GM19023 (cell line): ENCODE measurements around the gene GRID2.

ENCODE experiments used
- ATAC-seq: cut with Tn5 transposase; IDR thresholded peaks from one replicate; pipeline ENCODE4 v1.9.1; 2021; ENCODE audit warnings: mild to moderate bottlenecking, moderate library complexity; ENCODE audit not compliant: unreplicated experiment

GRID2 gene

GRCh38 chr4:92677805-92678204 lies 374.0 kb downstream of the GRID2 start:
- no peak for ATAC-seq

- no peak for ATAC-seq
Observed at GRCh38 chr4:92678292-92678691, 374.5 kb downstream of the GRID2 start.

- ATAC-seq, result no peak
Observed at GRCh38 chr4:92679149-92679548, 375.4 kb downstream of the GRID2 start.

GRCh38 chr4:92714640-92715039 lies 410.9 kb downstream of the GRID2 start:
- ATAC-seq, result no peak

GRCh38 chr4:92733231-92733630 lies 429.5 kb downstream of the GRID2 start:
- no peak for ATAC-seq

- ATAC-seq, result no peak
Observed at GRCh38 chr4:92735025-92735665, 431.4 kb downstream of the GRID2 start.

- no peak for ATAC-seq
Observed at GRCh38 chr4:92760433-92760832, 456.7 kb downstream of the GRID2 start.

GRCh38 chr4:92776080-92776479 lies 472.3 kb downstream of the GRID2 start:
- no peak for ATAC-seq

GRCh38 chr4:92789741-92790140 lies 486.0 kb downstream of the GRID2 start:
- no peak for ATAC-seq

- no peak for ATAC-seq
Observed at GRCh38 chr4:92791871-92792440, 488.2 kb downstream of the GRID2 start.

GRCh38 chr4:92809381-92809780 lies 505.6 kb downstream of the GRID2 start:
- no peak for ATAC-seq

GRCh38 chr4:92812652-92813051 lies 508.9 kb downstream of the GRID2 start:
- no peak for ATAC-seq

- ATAC-seq, result no peak
Observed at GRCh38 chr4:92814677-92815076, 510.9 kb downstream of the GRID2 start.

- ATAC-seq, result no peak
Observed at GRCh38 chr4:92825256-92825655, 521.5 kb downstream of the GRID2 start.

GRCh38 chr4:92825791-92826190 lies 522.0 kb downstream of the GRID2 start:
- no peak for ATAC-seq

- ATAC-seq, result no peak
Observed at GRCh38 chr4:92830771-92831170, 527.0 kb downstream of the GRID2 start.

- ATAC-seq, result no peak
Observed at GRCh38 chr4:92840880-92841279, 537.1 kb downstream of the GRID2 start.

GRCh38 chr4:92843784-92844183 lies 540.0 kb downstream of the GRID2 start:
- no peak for ATAC-seq

- ATAC-seq, result no peak
Observed at GRCh38 chr4:92847026-92847425, 543.3 kb downstream of the GRID2 start.

- ATAC-seq, result no peak
Observed at GRCh38 chr4:92862509-92862908, 558.7 kb downstream of the GRID2 start.

- no peak for ATAC-seq
Observed at GRCh38 chr4:92864096-92864495, 560.3 kb downstream of the GRID2 start.

- no peak for ATAC-seq
Observed at GRCh38 chr4:92872604-92873003, 568.8 kb downstream of the GRID2 start.

- ATAC-seq, result no peak
Observed at GRCh38 chr4:92885632-92886031, 581.9 kb downstream of the GRID2 start.
